MV-4-11 (cell line): ENCODE results near the gene GNA12.

ENCODE experiments used
- DNase-seq: peaks from one replicate; lab custom pipeline; 2025; lab: John Stamatoyannopoulos, UW

The GNA12 gene, protein sequence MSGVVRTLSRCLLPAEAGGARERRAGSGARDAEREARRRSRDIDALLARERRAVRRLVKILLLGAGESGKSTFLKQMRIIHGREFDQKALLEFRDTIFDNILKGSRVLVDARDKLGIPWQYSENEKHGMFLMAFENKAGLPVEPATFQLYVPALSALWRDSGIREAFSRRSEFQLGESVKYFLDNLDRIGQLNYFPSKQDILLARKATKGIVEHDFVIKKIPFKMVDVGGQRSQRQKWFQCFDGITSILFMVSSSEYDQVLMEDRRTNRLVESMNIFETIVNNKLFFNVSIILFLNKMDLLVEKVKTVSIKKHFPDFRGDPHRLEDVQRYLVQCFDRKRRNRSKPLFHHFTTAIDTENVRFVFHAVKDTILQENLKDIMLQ

DNA sequence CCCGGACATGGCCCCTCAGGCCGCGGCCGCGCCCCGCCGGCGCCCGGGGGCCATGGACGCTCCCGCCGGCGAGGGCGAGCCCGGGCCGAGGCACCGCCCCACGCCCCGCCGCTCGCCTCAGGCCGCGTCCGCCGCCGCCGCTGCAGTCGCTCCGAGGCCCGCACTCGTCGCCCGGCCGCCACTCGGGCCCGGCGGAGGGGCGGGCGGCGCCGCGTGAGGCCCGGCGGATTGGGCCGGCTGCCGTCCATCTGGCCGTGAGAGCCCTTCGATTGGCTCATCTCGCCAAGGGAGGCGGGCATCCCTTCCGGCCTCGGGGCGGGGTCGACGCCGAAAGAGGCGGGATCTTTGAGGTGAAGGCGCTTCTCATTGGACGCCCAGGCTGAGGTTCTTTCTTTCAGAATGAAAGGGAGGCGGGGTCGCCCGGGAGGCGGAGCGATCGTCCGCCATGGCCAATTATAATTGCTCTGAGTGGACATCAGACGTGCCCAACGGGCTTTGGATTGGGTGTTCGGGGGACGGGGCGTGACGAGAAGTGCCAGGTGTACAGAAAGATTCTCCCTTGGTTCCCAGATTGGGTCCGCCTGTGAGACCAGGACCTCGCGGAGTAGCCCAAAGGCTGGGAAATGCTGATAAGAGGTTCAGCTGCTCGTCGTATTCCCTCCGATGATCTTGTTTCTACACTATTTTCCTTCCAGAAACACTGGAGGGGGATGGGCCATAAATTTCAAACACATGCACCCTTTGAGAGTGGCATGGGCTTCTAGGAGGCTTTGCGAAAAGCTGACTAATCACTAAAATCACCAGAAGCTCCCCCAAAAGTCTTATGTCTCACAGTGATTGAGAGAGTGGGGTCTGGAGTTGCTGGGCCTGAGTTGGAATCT, at the start of gene GNA12:
TSS of gene GNA12 (minus strand) at position 156 of the 881 bp plus-strand sequence. CDS start at position 9, 147 bp downstream.
- DNase-seq: peak; percentile 98

GRCh38 chr7:2893411-2893861, 49.3 kb upstream of the GNA12 start:
- no peak for DNase-seq

- DNase-seq: no peak
Measured at GRCh38 chr7:2892549-2892948, 48.4 kb upstream of the GNA12 start.

DNA sequence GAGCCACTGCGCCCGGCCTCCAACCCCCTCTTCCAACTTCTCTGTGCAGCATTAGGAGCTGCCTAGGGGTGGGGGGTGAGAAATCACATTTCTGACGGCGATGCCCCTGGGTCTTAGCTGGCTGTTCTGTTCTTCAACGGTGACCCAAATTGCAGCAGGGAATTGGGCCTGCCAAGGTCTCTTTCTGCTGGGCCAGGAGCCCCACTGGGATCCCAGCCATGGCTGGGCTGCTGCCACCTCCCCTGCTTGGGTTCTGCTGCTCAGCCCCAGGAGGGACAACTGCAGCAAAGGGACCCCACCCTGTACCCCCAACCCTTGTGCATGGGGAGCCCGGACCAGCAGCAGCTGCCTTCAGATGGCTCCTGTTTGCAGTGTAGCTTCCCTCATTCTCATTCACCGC, 43.7 kb upstream of the GNA12 start:
- DNase-seq: no peak

GRCh38 chr7:2886900-2887299, 42.8 kb upstream of the GNA12 start:
- DNase-seq: peak; percentile 80

GRCh38 chr7:2886391-2886790, 42.3 kb upstream of the GNA12 start:
- DNase-seq: no peak

DNA sequence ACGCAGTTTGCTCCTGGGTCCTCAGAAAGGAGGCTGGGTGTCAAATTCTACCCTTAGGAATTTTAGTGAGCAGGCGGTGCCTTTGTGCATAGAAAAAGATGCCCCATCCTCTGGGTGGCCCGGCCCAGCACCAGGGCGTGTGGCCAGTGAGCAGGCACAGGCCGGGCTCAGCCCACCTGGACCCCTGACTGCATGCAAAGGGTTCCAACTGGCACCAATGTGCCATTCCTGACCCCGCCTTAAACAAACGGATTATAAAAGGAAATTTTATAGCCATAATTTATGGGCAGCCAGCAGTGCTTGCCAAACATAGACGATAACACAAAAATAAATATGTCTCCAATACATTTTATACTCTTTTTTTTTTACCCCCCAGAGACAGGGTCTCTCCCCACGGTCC, 40.1 kb upstream of the GNA12 start:
- no peak for DNase-seq

DNA sequence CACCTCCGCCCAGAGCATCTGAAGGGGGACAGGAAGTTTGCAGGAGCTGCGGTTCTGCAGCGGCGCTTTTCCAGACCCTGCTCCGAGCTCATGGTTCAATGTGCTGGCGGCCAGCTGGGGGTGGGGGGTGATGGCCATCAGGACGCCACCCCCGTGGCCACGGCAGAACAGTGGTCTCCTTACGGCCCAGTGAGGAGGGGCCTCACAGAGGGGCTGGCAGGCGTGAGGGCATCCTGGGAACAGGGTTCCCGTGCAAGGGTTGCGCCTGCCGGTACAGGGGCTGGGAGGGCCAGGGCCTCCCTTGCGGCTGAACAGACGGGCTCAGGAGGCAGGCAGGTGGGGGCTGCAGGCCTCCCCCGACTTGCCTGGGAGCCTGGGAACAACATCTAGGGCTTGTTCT, 39.0 kb upstream of the GNA12 start:
- DNase-seq: no peak

- DNase-seq: no peak
Measured at GRCh38 chr7:2882111-2882510, 38.0 kb upstream of the GNA12 start.

DNA sequence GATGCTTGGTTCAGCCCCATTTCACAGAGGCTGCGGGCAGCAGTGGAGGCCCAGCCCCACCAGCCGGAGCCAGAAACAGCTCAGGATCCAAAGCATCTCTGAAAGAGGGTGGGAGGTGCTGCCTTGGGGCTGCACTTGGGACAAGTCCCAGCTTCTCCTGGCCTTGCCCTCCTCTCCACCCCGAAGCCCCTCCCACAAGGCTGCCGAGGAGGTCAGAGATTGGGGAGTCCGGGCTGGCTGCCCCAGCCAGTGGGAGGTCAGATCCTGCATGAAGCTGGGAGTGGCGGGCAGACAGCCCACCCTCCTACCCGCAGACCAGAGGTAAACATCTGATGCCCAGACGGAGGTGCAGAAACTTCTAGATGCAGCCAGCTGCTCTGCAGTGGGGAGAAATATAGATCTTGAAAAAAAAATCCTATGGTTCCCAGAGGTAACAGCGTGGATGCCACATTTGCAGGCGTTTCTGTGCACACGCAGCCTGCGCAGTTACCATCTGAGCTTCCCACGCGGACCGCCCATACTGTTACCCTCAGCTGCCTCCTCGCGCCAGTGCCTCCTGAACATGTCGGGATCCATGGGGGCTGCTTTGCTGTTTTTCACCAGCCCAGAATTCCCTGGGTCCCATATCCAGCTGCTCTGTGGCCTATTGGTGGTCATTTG, 36.9 kb upstream of the GNA12 start:
- DNase-seq: no peak

DNA sequence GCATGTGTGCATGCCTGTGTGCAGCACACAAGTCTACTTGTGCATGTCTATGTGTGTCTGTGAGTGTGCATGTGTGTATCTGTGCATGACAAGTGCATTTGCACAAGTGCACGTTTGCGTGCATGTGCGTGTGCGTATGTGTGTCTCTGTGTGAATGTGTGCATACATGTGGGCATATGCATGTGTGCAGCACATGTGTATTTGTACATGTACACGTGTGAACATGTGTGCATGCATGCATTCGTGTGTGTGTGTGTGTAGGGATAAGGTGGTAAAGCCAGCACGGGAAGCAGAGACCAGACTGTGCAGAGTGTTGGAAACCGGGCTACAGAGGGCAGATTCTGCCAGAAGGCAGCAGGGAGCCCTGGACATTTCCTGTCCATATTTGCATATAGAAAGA, 35.9 kb upstream of the GNA12 start:
- no peak for DNase-seq

GRCh38 chr7:2879354-2879753, 35.2 kb upstream of the GNA12 start:
- DNase-seq: no peak

DNA sequence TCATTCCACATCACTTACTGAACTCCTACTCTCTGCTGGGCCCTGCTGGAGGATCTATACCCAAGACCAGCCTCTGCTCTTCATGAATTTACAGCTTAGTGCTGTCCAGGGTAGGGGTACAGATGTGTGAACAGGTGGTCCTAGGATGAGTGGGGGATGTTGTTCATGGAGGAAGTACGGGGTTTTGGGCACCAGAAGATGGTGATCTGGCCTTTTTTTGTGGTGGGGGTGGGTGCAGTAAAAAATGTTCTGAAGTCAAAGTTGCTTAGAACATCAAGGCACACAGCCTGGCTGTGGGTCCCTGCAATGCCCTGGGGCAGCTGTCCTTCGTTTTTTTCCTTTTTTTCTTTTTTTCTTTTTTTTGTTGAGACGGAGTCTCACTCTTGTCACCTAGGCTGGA, 34.2 kb upstream of the GNA12 start:
- DNase-seq: no peak

DNA sequence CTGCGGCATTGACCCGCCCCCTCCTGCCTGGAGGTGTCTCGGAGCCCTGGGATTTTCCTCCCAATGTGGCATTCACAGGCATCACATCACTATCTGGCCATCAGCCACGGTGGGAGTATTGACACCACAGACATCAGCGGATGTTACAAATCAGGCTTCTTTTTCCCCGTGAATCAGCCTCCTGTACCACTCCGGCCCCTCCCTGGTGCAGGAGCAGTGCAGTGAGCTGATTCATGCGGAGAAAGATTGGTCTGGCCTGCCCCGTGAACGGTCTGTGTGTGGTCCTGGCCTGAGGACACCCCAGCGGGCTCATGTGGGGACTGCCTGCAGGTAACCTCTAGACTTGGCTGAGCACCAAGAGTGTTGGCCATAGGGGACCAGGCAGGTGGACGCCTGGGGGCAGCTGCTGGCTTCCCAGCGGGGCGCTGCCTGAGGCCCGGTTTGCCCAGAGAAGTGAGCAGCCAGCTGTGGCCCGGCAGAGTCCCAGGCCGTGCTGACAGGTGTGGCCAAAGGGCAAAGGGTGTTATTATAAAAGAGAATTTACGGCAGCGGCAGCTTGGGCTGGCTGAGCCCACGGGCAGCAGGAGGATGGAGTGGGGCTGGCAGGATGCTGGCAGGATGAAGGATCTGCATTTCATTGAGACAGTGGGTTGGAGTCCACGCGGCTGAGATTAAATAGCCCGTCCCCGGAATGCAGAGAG, 32.1 kb upstream of the GNA12 start:
- DNase-seq: no peak

DNA sequence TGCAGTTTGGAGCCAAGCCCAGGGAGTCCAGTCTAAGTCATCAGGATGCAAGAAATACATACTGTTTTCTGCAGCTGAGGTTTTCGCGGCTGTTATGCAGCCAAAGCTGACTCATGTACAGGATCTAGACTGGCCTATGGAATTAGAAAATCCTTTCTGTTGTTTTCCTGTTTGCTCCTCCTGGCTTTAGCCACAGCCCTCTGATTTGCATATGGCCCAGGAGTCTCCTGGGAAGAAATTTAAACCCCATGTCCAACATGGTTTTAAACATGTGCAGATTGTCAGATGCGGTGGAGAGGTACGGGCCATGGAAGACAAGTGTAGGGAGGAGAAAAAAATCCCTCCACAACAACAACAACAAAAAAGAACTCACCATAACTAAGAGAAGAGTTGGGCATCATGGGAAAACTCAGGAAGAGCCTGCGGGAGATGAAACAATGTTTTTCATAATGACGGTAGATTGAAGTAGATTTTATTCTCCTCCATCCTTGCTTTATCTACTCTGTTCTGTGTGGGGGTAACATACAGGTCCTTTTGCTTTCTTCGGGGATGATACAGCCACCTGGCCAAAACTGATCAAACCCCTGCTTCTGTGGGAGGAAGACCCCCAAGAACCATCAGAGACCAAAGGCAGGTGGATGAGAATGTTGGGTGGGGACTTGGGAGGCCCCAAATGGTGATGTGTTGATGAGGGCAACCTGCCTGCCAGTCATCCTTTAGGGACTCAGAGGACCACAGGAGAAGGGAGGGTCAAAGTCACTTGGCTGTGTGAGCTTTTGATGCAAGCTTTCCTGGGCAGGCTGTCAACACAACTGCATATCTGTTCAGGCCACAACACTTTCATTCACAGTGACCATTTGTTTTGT, 29.8 kb upstream of the GNA12 start:
- peak; percentile 55 for DNase-seq

- peak; percentile 84 for DNase-seq
Measured at GRCh38 chr7:2873146-2873545, 29.0 kb upstream of the GNA12 start.

DNA sequence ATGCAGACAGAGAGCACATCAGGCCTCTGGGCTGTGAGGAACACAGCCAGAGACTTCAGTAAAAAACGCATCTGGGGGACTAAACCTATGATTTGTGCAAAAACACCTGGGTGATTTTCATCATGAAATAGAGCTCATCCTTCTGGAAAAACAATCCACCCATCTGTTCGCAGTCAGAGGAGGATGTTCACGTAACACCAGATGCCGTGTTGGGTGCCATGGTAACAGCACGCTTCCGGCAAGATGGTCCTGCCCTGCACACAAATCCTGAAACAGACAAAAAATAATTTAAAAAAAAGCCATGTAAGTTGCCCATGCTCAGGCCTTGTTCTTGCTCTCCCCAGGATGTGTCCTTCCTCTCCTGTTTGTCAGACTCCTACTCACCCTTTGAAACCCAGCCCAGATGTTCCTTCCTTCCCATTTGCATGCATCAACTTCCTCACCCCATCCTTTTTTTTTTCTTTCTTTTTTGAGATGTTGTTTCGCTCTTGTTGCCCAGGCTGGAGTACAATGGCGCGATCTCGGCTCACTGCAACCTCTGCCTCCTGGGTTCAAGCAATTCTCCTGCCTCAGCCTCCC, 28.3 kb upstream of the GNA12 start:
- peak; percentile 3 for DNase-seq

DNA sequence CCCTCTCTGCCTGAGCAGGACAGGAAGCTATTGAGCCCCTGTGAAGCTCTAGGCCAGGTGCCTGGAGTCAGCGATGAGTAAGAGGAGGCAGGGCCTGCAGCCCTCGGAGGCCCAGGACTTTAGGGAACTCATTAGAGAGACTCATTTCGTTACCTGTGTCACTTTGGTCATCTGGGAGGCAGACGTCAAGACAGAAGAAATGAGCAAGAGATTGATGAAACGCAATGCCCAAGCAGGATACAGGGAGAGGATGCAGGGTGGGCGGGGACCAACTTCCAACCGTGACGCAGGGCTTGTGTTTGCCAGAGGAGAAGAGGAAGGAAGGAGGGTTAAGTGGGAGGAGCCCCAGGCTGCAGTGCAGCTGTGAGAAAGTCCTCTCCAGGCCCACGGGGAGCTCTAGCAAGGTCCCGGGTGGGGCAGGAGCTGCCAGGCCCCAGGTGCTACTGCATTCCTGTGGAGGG, 26.4 kb upstream of the GNA12 start:
- peak; percentile 80 for DNase-seq

DNA sequence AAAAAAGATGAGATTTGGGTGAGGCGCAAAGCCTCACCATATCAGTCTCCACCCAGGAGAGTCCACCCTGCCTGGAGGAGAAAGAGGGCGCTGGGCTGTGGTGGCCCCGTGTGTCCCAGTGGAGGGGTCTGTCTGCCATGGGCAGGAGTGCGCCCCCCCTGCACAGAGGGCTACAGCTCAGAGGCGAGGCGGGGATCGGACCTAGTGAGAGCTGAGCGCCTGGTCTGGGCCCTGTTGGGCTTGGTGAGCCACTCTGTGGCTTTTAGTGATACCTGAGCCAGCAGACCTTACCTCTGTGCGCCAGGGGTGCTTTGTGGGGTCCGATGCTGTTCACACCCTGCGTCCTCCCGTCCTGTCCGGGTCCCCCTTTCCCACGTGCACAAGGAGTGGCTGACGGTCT, 25.9 kb upstream of the GNA12 start:
- no peak for DNase-seq

- DNase-seq: no peak
Measured at GRCh38 chr7:2866601-2867000, 22.5 kb upstream of the GNA12 start.
